ENCODE data around the gene WFS1.

The WFS1 gene

DNA sequence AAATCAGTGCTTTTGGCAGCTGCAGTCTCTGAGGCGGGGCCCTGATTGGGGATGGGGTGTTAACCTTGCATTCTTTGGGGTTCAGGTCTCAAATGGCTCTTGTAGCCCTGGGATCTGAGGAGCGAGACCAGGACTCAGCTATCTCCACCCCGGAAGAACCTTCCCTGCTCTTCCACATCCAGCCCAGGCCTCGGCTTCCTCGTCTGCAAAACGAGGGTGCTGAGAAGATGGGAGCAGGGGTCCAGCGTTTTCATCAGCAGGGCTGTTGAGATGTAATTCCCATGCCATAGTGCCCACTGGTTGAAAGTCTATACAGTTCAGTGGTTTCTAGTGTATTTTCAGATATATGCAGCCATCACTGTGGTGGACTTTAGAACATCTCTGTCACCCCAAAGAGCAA is 34.6 kb upstream of the WFS1 start:
- DNase-seq (ENCODE audit: low read depth), result no peak

DNA sequence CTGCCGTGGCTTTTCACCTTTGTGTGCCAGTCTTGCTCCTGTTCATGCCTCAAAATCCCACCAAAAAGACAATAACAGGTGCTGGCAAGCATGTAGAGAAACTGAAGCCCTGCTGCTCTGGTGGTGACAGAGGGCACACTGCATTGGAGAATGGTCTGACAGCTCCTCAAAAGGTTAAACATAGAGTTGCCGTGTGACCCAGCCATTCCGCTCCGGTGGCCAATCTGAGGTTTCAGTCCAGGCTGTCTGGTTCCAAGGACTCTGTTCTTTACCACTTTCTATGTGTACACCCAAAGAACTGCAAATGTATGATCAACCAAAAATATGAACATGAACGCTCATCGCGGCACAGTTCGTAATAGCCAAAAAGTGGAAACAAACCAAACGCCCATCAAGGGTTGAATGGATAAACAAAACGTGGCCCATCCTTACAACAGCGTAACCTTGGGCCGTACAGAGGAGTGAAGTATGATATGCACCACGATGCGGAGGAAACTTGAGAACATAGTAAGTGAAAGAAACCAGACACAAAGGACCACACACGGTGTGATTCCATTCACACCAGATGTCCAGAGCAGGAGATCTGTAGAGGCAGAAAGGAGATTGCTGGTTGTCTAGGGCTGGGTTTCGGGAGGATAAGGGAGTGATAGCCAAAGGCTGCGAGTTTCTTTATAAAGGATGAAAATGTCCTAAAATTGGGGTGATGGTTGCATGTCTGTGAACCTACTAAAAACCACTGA is 33.6 kb upstream of the WFS1 start:
- DNase-seq (ENCODE audit: low read depth), result no peak

DNA sequence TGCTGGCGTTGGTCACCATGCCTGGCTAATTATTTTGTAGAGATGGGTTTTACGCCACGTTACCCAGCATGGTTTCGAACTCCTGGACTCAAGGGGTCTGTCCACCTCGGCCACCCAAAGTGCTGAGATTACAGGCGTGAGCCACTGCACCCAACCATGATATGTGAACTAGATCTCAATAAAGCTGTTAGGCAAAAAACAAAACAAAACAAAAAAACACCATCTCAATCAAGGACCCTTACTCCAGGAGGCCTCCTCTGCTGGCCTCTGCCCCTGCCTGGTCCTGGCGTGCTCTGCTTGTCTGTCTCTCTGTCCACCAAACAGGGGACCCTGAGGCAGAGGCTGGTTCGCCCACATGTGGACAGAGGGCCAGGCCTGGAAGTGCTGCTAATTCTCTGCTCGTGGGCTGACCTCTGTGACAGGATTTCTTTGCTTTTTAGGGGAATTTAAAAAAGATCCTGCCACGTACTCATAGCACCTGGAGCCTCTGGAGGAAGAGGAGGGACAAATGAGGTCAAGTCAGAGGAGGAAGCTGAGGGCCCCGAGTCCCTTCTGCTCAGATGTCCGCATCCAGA is 32.7 kb upstream of the WFS1 start:
- no peak for DNase-seq (ENCODE audit: low read depth)

DNA sequence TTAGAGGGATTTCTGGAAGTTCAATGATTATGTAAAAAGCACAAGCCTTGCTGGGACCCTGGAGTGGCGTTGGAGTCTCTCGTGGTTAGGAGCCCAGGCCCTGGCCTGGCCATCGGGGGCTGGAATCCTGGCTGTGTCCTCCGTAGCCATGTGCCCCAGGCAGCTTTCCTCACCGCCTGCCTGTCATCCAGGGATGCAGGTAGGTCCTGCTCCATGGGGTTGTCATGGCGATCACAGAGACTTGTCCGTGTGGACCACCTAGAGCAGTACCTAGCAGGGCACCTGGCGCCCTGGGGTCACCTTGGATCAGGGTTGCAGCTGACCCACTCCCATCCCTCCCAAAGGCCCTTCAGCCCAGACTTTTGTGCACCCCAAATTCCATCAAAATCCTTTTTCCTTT is 30.2 kb upstream of the WFS1 start:
- DNase-seq (ENCODE audit: low read depth), result no peak

DNA sequence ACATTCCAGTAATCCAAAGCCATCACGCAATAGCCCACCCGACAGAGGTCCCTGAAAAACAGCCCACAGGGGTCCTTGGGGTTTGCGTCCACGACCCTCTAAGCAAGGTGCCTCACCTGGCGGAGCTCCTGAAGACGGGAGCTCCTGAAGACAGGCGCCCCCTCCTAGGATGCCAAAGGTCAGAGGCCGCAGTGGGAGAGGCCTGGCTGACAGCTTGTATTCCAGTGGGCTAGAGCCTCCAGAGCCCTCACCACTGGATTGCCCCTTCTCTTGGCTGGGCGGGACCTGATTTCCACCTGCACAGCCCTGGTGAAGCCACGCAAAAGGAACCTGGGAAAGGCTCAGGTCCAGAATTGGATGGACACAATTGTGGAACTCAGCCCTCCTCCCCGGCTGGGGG is 29.7 kb upstream of the WFS1 start:
- no peak for DNase-seq (ENCODE audit: low read depth)

DNA sequence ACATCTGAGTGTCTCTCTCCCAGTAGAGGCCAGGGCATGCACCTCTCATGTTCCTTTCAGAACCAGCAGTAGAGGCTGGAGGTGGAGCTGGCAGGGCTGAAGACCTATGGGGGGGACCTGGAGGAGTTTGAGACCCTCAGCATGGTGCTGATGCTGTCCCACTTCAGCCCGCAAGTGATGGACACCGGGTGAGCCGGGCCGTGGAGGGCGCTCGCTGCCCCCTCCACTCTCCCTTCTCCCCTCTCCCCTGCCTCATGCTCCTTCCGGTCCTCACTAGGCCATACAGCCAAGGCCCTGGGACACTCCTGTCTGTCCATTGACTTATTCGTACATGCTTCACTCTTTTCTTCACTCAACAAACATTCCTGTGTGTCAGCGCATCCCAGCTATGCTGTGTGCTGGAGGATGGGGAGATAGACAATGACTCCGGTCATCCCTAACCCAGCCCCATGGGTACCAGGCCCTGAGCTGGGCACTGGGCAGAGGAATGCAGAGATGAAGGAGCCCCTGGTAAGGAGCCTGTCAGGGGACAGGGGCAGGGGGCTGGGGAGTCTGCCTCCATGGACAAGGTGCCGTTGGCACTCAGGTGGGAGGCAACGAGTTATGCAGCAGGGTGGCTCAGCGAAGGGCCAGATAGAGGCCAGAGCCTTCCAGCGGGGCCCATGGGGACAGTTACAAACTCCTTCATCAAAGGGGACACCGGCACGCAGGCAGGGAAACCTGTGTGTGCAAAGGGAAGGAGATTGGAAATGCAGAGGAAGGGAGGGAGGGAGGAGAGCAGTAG is 28.4 kb upstream of the WFS1 start:
- no peak for DNase-seq (ENCODE audit: low read depth)

DNA sequence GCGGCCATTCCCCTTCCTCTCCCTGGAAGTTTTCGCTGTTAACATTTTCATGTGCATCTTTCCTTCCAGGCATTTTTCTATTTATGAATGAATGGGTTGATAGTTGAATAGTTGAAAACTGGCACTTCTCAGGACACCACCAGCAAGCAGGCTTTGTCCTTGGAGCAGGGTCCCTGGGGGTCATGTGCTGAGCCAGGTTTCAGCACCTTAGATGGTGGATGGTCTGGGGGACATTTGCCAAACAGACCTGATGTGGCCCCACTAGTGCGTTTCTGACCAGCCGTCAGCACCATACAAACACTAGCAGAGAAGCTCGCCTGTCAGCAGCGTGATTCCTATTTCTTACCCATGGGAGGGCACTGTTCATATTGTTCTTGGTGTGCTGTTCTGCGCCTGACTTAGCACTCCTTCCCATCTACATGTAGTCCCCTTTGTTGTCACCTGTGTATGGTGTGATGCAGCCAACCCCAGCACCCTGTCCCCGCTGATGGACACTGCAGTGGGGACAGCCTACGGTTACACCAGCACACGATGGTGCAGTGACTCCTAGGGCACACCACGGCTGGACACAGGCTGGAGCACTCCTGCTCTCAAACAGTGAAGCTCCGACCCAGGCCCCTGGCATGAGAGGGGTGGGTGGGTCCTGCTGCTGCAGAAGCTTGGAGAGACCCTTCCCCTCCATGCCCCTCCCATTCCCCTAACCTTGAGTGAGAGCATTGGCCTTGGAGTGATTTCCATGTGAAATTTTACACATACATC is 27.2 kb upstream of the WFS1 start:
- no peak for DNase-seq (ENCODE audit: low read depth)

DNA sequence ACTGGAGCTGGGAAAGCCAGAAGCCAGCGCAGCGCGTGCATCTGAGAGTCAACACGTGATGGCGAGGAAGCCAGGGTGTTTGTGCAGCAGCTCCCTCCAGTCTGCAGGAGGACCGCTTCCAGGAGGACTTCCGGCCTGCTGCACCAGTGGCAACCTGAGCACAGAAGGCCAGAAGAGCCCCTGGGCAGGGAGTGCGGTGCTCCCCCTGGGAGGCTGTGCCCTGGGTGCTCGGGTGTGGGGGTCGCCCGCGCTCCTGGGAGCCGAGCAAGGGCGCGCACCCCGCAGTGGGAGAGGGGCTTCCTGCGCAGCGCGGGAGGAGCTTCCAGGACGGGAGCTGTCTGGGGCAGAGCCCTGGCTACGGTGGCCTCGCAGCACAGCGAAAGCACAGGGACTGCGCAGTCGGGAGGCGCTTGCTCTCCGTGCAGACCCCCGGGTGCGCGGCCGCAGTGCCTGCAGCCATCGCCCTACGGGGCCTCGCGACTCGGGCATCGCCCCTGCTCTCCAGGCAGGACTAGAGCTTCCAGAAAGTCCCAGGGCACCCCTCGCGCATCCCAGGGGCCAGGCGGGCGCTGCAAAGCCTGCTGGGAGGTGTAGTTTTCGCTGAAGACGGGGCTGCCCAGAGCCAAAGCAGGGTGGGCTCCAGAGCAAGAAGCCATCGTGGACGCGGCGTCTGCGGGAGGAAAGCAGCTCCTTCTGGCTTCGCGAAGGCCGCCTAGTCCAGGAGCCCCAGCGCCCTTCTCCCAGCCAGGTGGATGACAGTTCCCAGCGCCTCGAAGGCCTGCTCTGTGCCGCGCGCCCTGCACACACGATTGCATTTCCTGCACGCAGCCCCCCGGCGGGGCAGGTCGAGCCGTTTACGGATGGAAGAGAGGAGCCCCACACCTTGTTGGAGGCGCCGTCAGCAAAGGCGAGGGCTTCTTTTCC is 24.1 kb upstream of the WFS1 start:
- DNase-seq (ENCODE audit: low read depth), result no peak

GRCh38 chr4:6246170-6246634 is 23.4 kb upstream of the WFS1 start:
- DNase-seq (ENCODE audit: low read depth), result no peak

GRCh38 chr4:6248394-6248793 is 21.3 kb upstream of the WFS1 start:
- DNase-seq (ENCODE audit: low read depth), result no peak

DNA sequence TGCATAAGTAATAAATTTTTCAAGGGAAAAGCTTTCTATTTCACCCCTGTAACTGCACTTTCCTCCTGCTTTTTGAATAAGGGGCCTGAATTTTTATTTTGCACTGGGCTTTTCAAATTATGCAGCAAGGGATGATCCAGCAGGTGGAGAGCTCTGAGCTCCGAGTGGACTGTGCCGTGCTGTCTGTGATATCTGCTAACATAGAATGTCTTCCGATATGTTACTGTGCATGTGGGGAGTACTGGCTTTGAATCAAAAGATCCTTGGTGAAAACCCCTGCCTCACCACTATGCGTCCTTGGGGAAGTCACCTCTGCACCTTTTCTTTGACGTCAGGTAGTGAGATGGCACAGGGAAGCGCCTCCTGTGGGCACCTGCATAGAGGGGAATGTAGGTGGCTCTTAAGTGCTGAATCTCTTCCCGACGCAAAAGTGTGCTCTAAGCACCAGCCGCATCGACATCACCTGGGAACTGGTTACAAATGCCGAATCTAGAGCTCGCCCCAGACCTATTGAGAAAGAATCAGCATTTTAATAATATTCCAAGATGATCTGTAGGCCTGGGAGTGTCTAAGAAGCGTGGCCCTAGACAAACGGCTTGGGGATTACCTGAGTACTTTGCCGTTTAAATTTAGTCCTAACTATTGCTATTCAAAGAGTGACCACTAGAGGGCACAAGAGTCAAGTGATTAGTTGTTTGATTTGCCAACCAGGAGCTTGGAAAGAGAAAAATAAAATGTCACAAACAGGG is 19.2 kb upstream of the WFS1 start:
- peak; percentile 64 for DNase-seq (ENCODE audit: low read depth)

GRCh38 chr4:6250984-6251295 is 18.7 kb upstream of the WFS1 start:
- DNase-seq (ENCODE audit: low read depth), result no peak

DNA sequence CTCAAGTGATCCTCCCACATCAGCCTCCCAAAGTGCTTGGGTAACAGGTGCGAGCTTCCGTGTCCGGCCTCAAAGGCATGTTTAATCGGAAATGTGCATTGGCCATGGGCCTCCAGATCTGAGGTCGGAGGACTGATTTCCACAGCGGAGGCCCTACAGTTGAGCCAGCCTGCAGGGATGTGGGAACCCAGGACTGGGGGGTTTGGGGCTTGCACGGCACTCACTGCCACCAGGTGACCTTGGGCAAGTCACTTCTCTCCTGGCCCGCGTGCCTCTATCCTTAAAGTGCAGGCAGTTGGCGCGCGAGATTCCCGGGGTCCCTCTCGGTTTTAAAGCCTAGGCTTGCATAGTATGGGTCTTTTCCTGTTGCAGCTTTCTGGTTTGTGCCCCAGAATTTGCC is 18.3 kb upstream of the WFS1 start:
- DNase-seq (ENCODE audit: low read depth), result no peak

DNA sequence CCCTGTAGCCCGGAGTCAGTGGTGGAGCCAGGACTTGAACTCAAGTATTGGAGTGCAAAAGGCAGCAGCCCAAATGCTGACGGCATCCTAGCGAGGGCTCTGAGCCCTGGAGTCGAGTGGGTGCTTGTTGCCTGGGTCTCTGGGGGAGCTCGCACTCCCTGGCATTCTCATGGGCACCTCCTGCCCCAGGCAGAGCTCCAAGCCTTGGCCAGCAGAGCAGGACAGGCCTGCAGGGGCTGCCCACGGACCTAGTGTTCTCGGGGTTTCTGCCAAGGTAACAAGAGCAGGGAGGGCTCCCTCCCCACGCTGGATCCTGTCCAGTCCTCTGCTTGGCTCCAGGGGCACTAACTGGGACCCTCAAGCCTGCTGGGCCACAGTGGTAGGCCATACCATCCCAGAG is 17.6 kb upstream of the WFS1 start:
- no peak for DNase-seq (ENCODE audit: low read depth)

GRCh38 chr4:6253111-6253510 is 16.5 kb upstream of the WFS1 start:
- no peak for DNase-seq (ENCODE audit: low read depth)

GRCh38 chr4:6253961-6254360 is 15.7 kb upstream of the WFS1 start:
- DNase-seq (ENCODE audit: low read depth), result no peak

DNA sequence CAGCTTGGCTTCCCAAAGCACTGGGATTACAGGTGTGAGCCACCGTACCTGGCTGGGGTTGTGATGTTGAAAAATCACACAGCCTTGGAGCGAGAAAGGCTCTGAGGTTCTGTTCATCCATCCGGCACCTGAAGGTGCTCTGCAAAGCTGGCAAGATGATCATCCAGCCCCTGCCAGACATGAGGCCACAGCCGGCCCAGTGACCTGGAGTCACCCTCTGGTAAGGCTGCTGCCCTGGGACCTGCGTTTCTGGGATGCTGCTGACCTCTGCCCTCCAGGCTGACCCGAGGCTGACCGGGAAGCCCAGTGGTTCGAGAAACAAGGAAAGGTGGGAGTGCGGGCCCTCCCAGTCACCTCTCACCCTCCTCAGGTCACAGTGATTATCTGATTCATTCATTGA is 13.5 kb upstream of the WFS1 start:
- DNase-seq (ENCODE audit: low read depth), result no peak

DNA sequence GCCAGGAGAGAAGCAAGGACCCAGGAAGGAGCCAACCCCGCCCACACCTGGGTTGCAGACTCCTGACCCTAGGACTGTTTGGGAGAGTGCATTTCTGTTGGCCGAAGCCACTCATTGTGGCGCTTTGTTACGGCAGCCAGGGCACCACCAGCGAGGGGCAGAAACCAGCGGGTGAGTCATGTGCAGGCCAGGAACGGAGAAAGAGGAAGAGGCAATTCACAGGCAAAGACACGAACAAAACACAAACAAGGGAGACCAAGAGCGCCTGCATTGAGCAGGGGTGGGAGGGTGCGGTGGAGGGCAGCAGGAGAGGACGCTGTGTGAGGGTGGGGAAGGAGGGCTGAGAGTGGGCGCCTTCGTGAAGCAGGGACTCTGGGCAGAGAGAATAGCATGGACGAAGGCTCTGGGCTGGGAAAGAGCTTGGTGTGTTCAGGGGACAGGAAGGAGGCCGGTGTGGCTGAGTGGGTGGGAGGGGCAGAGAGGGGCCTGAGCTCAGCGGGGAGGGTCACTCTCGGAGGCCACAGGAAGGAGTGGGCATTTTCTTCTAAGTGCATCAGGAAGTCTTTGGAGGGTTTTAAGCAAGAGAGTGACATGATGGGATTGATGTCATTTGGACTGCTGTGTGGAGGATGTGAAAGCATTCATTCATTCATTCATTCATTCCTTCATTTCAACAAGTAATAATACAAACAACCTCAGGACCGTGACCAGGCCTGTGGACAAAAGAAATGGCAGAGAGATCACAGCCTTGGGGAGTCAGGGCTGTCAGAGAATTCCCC is 12.2 kb upstream of the WFS1 start:
- no peak for DNase-seq (ENCODE audit: low read depth)

GRCh38 chr4:6258026-6258360 is 11.7 kb upstream of the WFS1 start:
- DNase-seq (ENCODE audit: low read depth), result no peak

DNA sequence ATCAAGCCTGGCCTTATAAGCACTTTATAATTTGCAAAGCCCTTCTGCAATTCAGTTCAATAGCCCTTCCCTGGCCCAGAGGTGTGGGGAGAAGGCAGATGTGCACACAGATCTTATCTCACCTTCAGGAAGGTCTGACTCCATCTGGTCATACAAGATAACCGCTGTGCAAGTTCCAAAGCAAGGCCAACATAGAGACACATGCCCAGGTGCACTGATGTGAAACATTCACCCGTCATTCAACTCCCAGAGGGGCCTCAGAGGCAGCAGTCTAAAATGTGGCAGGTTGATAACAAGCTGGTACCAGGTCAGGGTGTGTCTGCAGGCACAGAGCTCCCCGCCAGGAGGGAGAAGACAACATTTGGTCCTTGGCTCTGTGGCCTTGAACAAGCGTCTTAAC is 10.9 kb upstream of the WFS1 start:
- DNase-seq (ENCODE audit: low read depth), result no peak
